KMS-11 (cell line): ENCODE data around the gene PDE2A.

Experiments
- H2AFZ ChIP-seq: fragments of 200-600 bp; sonication (generic); 2 replicates; pipeline ENCODE4 v1.6.1; 2016; ENCODE audit warnings: antibody characterized with exemption, mixed run types, low read depth
- H3K27ac ChIP-seq: fragments of 200-600 bp; sonication (generic); 2 replicates; pipeline ENCODE4 v1.6.1; 2016; ENCODE audit warnings: mild to moderate bottlenecking, mixed run types
- H3K27me3 ChIP-seq: fragments of 200-600 bp; sonication (generic); 2 replicates; pipeline ENCODE4 v1.6.1; 2017; ENCODE audit warnings: mild to moderate bottlenecking, low read depth, mixed run types, moderate library complexity; ENCODE audit not compliant: insufficient read depth
- H3K36me3 ChIP-seq: fragments of 200-600 bp; sonication (generic); 2 replicates; pipeline ENCODE4 v1.6.1; 2017; ENCODE audit warnings: mild to moderate bottlenecking, mixed run types; ENCODE audit not compliant: insufficient read depth
- H3K4me1 ChIP-seq: fragments of 200-600 bp; sonication (generic); 2 replicates; pipeline ENCODE4 v1.6.1; 2016; ENCODE audit warnings: mild to moderate bottlenecking, low read depth, mixed run types; ENCODE audit not compliant: poor library complexity, severe bottlenecking
- H3K4me2 ChIP-seq: fragments of 200-600 bp; sonication (generic); 2 replicates; pipeline ENCODE4 v1.7.0; 2016; ENCODE audit warnings: mild to moderate bottlenecking, mixed run types
- H3K4me3 ChIP-seq: fragments of 200-600 bp; sonication (generic); IDR thresholded peaks from 2 replicates; pipeline ENCODE4 v1.6.1; 2017; ENCODE audit warnings: low read depth, low read length, mixed read lengths; ENCODE audit not compliant: insufficient read depth
- H3K79me2 ChIP-seq: fragments of 200-600 bp; sonication (generic); 2 replicates; pipeline ENCODE4 v1.6.1; 2016; ENCODE audit warnings: low read depth, mixed run types; ENCODE audit not compliant: insufficient read depth
- H3K9ac ChIP-seq: fragments of 200-600 bp; sonication (generic); 2 replicates; pipeline ENCODE4 v1.6.1; 2016; ENCODE audit warnings: mild to moderate bottlenecking, mixed run types
- H4K20me1 ChIP-seq: fragments of 200-600 bp; sonication (generic); 2 replicates; pipeline ENCODE4 v1.6.1; 2016; ENCODE audit warnings: mild to moderate bottlenecking, mixed run types; ENCODE audit not compliant: insufficient read depth
- TF ChIP-seq, protein P1 (sequence below): fragments of 200-600 bp; sonication (generic); conservative IDR thresholded peaks from 2 replicates; pipeline ENCODE4 v1.6.1; 2017; ENCODE audit warnings: low read depth, mild to moderate bottlenecking, antibody characterized with exemption, low read length, moderate library complexity, mixed read lengths

The PDE2A gene

DNA sequence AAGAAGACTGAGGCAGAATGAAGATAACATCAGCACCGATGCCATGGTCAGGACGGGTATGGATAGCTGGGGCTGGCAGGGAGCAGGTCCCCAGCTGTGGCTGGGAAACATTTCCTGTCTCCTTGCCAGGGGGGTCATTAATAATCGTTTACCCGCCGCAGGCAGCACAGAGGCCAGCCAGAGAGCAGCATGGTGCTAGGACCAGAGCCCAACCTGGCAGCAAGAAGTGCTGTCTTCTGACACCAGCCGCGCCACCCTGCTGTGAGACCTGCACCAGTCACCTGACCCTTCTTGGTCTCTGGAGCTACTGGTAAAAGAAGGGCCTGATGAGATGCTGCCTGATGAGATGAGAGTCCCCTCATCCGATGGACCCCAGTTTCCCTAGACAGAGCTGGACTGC lies 36.3 kb downstream of the PDE2A start:
- no peaks in the 10 kb centered on the region for H3K36me3 ChIP-seq
- no peaks in the 10 kb centered on the region for H3K79me2 ChIP-seq
- H3K27ac ChIP-seq, result no peak overlapping the region
- H4K20me1 ChIP-seq, result no peaks in the 10 kb centered on the region
- H3K4me2 ChIP-seq, result no peak overlapping the region
- peaks cover 6% of the 10 kb centered on the region for H3K4me1 ChIP-seq
- no peak overlapping the region for H3K4me3 ChIP-seq
- H2AFZ ChIP-seq, result no peak overlapping the region
- TF ChIP-seq, protein P1, sequence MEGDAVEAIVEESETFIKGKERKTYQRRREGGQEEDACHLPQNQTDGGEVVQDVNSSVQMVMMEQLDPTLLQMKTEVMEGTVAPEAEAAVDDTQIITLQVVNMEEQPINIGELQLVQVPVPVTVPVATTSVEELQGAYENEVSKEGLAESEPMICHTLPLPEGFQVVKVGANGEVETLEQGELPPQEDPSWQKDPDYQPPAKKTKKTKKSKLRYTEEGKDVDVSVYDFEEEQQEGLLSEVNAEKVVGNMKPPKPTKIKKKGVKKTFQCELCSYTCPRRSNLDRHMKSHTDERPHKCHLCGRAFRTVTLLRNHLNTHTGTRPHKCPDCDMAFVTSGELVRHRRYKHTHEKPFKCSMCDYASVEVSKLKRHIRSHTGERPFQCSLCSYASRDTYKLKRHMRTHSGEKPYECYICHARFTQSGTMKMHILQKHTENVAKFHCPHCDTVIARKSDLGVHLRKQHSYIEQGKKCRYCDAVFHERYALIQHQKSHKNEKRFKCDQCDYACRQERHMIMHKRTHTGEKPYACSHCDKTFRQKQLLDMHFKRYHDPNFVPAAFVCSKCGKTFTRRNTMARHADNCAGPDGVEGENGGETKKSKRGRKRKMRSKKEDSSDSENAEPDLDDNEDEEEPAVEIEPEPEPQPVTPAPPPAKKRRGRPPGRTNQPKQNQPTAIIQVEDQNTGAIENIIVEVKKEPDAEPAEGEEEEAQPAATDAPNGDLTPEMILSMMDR, result no peak
- peaks cover 51% of the 10 kb centered on the region for H3K27me3 ChIP-seq
- no peak overlapping the region for H3K9ac ChIP-seq

- Histone ChIP-seq H3K36me3 (no peaks in the 10 kb centered on the region), H3K79me2 (no peaks in the 10 kb centered on the region), H3K4me1 (peaks cover 6% of the 10 kb centered on the region), H3K27me3 (peaks cover 51% of the 10 kb centered on the region), H3K4me3 (no peak overlapping the region), H4K20me1 (no peaks in the 10 kb centered on the region), H3K4me2 (no peak overlapping the region), H2AFZ (no peak overlapping the region), H3K27ac (no peak overlapping the region), H3K9ac (no peak overlapping the region)
- TF ChIP-seq, protein P1, result no peak
Measured at GRCh38 chr11:72637198-72637597, 37.0 kb downstream of the PDE2A start.

DNA sequence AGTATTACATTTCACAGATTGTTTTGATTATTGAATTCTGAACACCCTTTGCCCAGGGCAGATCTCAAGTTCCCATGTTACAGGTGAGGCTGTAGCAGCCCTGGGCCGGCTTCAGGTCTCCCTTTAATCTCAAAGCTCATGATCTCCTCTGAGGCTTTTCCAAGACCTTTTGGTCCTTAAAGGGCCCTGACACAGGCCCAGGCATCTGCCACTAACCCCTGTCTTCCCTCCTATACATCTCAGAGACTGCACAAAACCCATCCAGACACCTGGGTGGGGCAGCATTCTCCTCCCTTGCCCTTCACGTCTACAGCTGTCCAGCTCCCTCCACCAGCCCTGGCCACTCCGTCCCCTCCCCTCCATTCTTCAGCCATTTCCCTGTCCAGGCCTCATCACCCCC lies 37.8 kb downstream of the PDE2A start:
- Histone ChIP-seq H3K27ac (no peak overlapping the region), H3K4me3 (no peak overlapping the region), H3K4me1 (peaks cover 6% of the 10 kb centered on the region), H3K79me2 (no peaks in the 10 kb centered on the region), H3K36me3 (no peaks in the 10 kb centered on the region), H2AFZ (no peak overlapping the region), H3K4me2 (no peak overlapping the region), H3K27me3 (peaks cover 43% of the 10 kb centered on the region), H4K20me1 (no peaks in the 10 kb centered on the region), H3K9ac (no peak overlapping the region)
- TF ChIP-seq, protein P1, result no peak

- no peaks in the 10 kb centered on the region for H3K79me2 ChIP-seq
- TF ChIP-seq, protein P1, result no peak
- no peak overlapping the region for H3K4me2 ChIP-seq
- H4K20me1 ChIP-seq, result no peaks in the 10 kb centered on the region
- H3K36me3 ChIP-seq, result no peaks in the 10 kb centered on the region
- no peak overlapping the region for H2AFZ ChIP-seq
- peaks cover 39% of the 10 kb centered on the region for H3K27me3 ChIP-seq
- H3K9ac ChIP-seq, result no peak overlapping the region
- H3K27ac ChIP-seq, result no peak overlapping the region
- H3K4me3 ChIP-seq, result no peak overlapping the region
- H3K4me1 ChIP-seq, result peaks cover 6% of the 10 kb centered on the region
Measured at GRCh38 chr11:72635933-72636332, 38.3 kb downstream of the PDE2A start.
